ENCODE results near the gene DNAH2. TPM values are rescaled to one million over a fixed set of nuclear protein-coding genes. Genes with fewer than 3 reads are reported as not detected.

DNAH2 gene
- total and polyA plus RNA-seq, 2 experiments from 2014 or later, result 0.38 TPM; not detected in 1

DNA sequence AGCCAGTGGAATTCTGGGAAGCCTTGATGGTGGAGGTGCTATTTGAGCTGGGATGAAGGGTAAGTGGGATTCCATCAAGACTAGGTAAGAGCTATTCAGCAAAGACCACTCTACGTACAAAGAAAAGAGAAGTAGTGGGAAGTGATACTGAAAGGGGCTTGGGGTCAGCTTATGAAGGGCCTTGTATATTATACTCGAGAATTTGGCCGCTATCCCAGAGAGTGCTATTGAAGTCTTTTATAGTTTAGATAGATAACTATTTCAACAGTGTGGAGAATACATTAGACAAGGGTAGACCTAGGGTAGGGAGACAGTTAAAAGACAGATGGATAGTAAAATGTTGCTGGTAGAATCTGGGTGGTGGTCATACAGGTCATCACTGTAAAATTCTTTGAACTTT, 10.3 kb downstream of the DNAH2 start (continued):
- TF ChIP-seq, protein P1, sequence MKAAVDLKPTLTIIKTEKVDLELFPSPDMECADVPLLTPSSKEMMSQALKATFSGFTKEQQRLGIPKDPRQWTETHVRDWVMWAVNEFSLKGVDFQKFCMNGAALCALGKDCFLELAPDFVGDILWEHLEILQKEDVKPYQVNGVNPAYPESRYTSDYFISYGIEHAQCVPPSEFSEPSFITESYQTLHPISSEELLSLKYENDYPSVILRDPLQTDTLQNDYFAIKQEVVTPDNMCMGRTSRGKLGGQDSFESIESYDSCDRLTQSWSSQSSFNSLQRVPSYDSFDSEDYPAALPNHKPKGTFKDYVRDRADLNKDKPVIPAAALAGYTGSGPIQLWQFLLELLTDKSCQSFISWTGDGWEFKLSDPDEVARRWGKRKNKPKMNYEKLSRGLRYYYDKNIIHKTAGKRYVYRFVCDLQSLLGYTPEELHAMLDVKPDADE (IDR thresholded peaks at IDR 0.05), result no peak
- TF ChIP-seq, protein P2, sequence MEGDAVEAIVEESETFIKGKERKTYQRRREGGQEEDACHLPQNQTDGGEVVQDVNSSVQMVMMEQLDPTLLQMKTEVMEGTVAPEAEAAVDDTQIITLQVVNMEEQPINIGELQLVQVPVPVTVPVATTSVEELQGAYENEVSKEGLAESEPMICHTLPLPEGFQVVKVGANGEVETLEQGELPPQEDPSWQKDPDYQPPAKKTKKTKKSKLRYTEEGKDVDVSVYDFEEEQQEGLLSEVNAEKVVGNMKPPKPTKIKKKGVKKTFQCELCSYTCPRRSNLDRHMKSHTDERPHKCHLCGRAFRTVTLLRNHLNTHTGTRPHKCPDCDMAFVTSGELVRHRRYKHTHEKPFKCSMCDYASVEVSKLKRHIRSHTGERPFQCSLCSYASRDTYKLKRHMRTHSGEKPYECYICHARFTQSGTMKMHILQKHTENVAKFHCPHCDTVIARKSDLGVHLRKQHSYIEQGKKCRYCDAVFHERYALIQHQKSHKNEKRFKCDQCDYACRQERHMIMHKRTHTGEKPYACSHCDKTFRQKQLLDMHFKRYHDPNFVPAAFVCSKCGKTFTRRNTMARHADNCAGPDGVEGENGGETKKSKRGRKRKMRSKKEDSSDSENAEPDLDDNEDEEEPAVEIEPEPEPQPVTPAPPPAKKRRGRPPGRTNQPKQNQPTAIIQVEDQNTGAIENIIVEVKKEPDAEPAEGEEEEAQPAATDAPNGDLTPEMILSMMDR (conservative IDR thresholded peaks at IDR 0.05; ENCODE audit: low read depth in 2 of 2), result no peak
- TF ChIP-seq, protein P3, sequence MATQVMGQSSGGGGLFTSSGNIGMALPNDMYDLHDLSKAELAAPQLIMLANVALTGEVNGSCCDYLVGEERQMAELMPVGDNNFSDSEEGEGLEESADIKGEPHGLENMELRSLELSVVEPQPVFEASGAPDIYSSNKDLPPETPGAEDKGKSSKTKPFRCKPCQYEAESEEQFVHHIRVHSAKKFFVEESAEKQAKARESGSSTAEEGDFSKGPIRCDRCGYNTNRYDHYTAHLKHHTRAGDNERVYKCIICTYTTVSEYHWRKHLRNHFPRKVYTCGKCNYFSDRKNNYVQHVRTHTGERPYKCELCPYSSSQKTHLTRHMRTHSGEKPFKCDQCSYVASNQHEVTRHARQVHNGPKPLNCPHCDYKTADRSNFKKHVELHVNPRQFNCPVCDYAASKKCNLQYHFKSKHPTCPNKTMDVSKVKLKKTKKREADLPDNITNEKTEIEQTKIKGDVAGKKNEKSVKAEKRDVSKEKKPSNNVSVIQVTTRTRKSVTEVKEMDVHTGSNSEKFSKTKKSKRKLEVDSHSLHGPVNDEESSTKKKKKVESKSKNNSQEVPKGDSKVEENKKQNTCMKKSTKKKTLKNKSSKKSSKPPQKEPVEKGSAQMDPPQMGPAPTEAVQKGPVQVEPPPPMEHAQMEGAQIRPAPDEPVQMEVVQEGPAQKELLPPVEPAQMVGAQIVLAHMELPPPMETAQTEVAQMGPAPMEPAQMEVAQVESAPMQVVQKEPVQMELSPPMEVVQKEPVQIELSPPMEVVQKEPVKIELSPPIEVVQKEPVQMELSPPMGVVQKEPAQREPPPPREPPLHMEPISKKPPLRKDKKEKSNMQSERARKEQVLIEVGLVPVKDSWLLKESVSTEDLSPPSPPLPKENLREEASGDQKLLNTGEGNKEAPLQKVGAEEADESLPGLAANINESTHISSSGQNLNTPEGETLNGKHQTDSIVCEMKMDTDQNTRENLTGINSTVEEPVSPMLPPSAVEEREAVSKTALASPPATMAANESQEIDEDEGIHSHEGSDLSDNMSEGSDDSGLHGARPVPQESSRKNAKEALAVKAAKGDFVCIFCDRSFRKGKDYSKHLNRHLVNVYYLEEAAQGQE (IDR thresholded peaks at IDR 0.05; ENCODE audit: unreplicated experiment), result no peak
- TF ChIP-seq JUNB (IDR thresholded peaks at IDR 0.05; ENCODE audit: unreplicated experiment) (no peak), EZH2 (IDR thresholded peaks at IDR 0.05; ENCODE audit: low read depth, unreplicated experiment) (no peak), STAT1 (IDR thresholded peaks at IDR 0.05; ENCODE audit: unreplicated experiment) (no peak), CREB1 (CRISPR knock-in tag; IDR thresholded peaks at IDR 0.05; ENCODE audit: low read depth) (no peak), ZNF331 (CRISPR knock-in tag; IDR thresholded peaks at IDR 0.05; ENCODE audit: low read depth) (no peak), ZNF114 (CRISPR knock-in tag; IDR thresholded peaks at IDR 0.05) (no peak)

DNA sequence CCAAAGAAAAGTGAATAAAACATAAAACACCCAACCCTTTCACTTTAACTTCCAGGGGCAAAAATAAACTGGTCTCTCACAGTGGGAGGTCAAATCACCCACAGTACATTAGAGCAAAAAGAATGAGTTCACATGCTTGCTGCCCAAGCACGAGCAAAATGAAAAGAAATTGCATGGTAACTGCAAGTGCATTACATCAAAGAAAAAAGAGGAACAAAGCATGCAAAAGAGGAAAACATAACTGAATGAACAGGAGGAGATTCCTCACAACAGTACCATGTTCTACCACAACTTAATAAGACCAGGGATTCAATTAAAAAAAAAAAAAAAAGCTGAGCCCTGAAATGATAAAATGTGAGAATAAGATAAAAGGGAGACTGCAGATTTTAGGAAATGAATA, 12.3 kb downstream of the DNAH2 start:
- Histone ChIP-seq H2AFZ (no peak overlapping the region), H3K4me2 (no peak overlapping the region), H3K4me1 (ENCODE audit: insufficient read depth) (no peaks in the 10 kb centered on the region), H3F3A (replicated peaks; ENCODE audit: low read depth) (no peaks in the 10 kb centered on the region), H3K79me2 (replicated peaks; ENCODE audit: insufficient read depth) (no peaks in the 10 kb centered on the region), H3K4me3 (no peak overlapping the region), H3K27ac (ENCODE audit: low read depth) (no peak overlapping the region), H3K36me3 (ENCODE audit: insufficient read depth) (no peaks in the 10 kb centered on the region), H3K9me2 (ENCODE audit: insufficient read depth) (no peaks in the 10 kb centered on the region), H4K20me1 (replicated peaks; ENCODE audit: insufficient read depth) (no peaks in the 10 kb centered on the region), H3K27me3 (ENCODE audit: insufficient read depth) (no peaks in the 10 kb centered on the region)
- ATAC-seq, result no peak
- Mint-ChIP-seq H3K4me3 (no peak overlapping the region), H3K9me3 (no peaks in the 10 kb centered on the region), H3K27me3 (ENCODE audit: insufficient read depth, low read depth, poor library complexity) (peaks cover 7% of the 10 kb centered on the region), H3K4me1 (no peaks in the 10 kb centered on the region), H3K36me3 (ENCODE audit: low read depth) (no peaks in the 10 kb centered on the region), H3K27ac (no peak overlapping the region)
- no peak for DNase-seq (ENCODE audit: low spot score)
- TF ChIP-seq CREB1 (CRISPR knock-in tag; IDR thresholded peaks at IDR 0.05; ENCODE audit: low read depth), result no peak
- TF ChIP-seq, protein P3 (IDR thresholded peaks at IDR 0.05; ENCODE audit: unreplicated experiment), result no peak
- no peak for TF ChIP-seq ZNF114 (CRISPR knock-in tag; IDR thresholded peaks at IDR 0.05)
- TF ChIP-seq ZNF331 (CRISPR knock-in tag; IDR thresholded peaks at IDR 0.05; ENCODE audit: low read depth), result no peak
- TF ChIP-seq, protein P2 (conservative IDR thresholded peaks at IDR 0.05; ENCODE audit: low read depth in 2 of 2), result no peak
- TF ChIP-seq POLR2AphosphoS5 (IDR thresholded peaks at IDR 0.05; ENCODE audit: low read depth), result no peak
- TF ChIP-seq, protein P1 (IDR thresholded peaks at IDR 0.05), result no peak
- TF ChIP-seq EZH2 (IDR thresholded peaks at IDR 0.05; ENCODE audit: low read depth, unreplicated experiment), result no peak
- TF ChIP-seq EZH2phosphoT487 (IDR thresholded peaks at IDR 0.05; ENCODE audit: unreplicated experiment), result no peak
- no peak for TF ChIP-seq STAT1 (IDR thresholded peaks at IDR 0.05; ENCODE audit: unreplicated experiment)
- no peak for TF ChIP-seq JUNB (IDR thresholded peaks at IDR 0.05; ENCODE audit: unreplicated experiment)

Measured in GM23338 (cell line).